HEK293 (cell line): ENCODE measurements around the gene CSNK2A2.

Source experiments
- CTCF ChIP-seq: fragments of 450-650 bp; formaldehyde crosslinking; IDR thresholded peaks from 2 replicates; pipeline ENCODE4 v1.5.1; 2016; ENCODE audit warnings: missing biosample characterization, missing genetic modification characterization
- KLF16 ChIP-seq: fragments of 450-650 bp; formaldehyde crosslinking; IDR thresholded peaks from 2 replicates; pipeline ENCODE4 v1.5.1; 2017; ENCODE audit warnings: missing biosample characterization, missing genetic modification characterization
- ZNF558 ChIP-seq: fragments of 450-650 bp; formaldehyde crosslinking; IDR thresholded peaks from 2 replicates; pipeline ENCODE4 v1.5.1; 2016; ENCODE audit warnings: missing biosample characterization, missing genetic modification characterization

GRCh38 chr16:58158725-58159124, 39.2 kb downstream of the CSNK2A2 start:
- no peak for TF ChIP-seq ZNF558 (tag by site-specific recombination)
- no peak for TF ChIP-seq CTCF (tag by site-specific recombination)
- no peak for TF ChIP-seq KLF16 (tag by site-specific recombination)
